ENCODE measurements around the gene FBXO21.

FBXO21 gene

DNA sequence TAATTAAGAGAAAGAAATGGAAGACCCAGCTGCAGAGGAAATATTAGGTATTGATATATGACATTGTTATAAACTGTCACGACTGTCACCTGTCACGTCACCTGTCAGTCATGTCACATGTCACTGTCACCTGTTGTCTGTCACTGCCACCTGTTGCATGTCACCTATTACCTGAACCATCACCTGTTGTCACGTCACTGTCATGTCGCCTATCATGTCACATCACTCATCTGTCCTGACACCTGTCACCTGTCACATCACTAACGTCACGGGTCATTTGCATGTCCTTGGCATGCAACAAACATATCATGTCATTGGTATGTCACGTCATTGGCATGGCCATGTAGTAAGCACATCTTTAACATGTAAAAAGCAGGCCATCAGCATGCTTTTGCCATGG lies 64.5 kb downstream of the FBXO21 start:
- Histone ChIP-seq H3K36me3 (replicated peaks) (no peaks in the 10 kb centered on the region), H3K4me3 (ENCODE audit: low read depth, low read length) (no peak overlapping the region), H3K27me3 (replicated peaks) (no peaks in the 10 kb centered on the region), H3K27ac (no peak overlapping the region)
- DNase-seq: no peak
- in situ Hi-C loops (cut with HindIII; ENCODE audit: low pct_ligation_motif_present, low sequenced_read_pairs): no loop called here
- TF ChIP-seq, protein P1, sequence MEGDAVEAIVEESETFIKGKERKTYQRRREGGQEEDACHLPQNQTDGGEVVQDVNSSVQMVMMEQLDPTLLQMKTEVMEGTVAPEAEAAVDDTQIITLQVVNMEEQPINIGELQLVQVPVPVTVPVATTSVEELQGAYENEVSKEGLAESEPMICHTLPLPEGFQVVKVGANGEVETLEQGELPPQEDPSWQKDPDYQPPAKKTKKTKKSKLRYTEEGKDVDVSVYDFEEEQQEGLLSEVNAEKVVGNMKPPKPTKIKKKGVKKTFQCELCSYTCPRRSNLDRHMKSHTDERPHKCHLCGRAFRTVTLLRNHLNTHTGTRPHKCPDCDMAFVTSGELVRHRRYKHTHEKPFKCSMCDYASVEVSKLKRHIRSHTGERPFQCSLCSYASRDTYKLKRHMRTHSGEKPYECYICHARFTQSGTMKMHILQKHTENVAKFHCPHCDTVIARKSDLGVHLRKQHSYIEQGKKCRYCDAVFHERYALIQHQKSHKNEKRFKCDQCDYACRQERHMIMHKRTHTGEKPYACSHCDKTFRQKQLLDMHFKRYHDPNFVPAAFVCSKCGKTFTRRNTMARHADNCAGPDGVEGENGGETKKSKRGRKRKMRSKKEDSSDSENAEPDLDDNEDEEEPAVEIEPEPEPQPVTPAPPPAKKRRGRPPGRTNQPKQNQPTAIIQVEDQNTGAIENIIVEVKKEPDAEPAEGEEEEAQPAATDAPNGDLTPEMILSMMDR (IDR thresholded peaks at IDR 0.05; ENCODE audit: low read depth, low read length, missing control alignments): no peak

DNA sequence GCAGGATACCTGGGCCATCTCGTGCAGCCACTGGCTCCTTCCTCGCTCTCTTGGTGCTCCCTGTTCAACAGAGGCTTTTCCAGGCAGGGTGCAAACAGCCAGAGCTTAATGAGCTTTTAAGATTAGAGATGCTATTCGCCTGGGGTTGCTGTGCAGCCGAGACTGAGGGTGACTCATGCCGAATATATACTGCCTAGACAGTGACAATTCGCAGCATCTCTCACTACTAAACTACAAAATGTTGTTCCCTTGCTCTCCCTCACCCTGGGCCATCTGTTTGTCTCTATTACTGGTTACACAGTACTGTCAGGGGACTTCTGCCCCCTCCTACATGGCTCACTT lies 65.0 kb downstream of the FBXO21 start:
- in situ Hi-C loops (cut with HindIII; ENCODE audit: low pct_ligation_motif_present, low sequenced_read_pairs): no loop called here
- Histone ChIP-seq H3K27ac (no peak overlapping the region), H3K4me3 (ENCODE audit: low read depth, low read length) (no peak overlapping the region), H3K36me3 (replicated peaks) (no peaks in the 10 kb centered on the region), H3K27me3 (replicated peaks) (no peaks in the 10 kb centered on the region)
- TF ChIP-seq, protein P1 (IDR thresholded peaks at IDR 0.05; ENCODE audit: low read depth, low read length, missing control alignments): no peak
- DNase-seq: peak; percentile 23

DNA sequence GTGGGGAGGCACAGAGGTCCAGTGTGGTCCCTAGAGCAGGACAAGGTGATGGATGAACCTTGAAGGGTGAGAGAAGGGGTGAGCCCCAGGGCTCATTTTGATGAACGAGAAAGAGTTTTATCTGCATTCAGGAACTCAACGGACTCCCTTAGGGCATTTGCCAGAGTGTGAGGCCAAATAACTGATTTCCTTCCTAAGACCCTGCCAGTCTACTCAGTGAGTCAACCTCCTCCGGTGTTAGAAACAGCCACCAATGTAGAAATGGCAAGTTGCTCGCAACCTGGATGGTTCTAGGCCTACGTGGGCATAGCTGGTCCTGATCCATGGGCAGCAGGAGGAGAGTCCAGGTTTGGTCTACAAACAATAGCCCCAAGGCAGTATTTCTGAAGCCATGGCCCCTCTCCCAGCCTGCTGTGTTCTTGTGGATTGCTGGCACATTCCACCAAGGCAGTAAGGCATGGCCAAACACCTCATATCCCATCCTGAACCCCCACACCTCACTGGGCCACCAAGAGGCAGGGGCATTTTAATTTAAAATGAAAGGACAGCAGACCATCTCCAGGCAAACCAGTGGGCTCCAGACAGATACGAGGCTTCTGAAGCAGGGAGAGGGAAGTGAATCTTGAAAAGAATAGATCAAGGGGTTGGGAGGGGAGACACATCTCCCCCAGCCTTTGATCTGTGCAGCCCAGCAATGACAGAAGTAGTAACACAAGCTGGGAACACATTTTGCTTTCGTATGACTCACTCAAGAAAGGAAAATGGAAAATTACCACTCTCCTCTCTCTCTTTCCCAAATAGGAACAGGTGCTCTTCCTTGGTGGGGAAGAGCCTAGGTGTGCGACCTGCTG lies 65.6 kb downstream of the FBXO21 start:
- no peaks in the 10 kb centered on the region for H3K27me3 ChIP-seq (replicated peaks)
- DNase-seq: no peak
- no peaks in the 10 kb centered on the region for H3K36me3 ChIP-seq (replicated peaks)
- no peak overlapping the region for H3K27ac ChIP-seq
- in situ Hi-C loops (cut with HindIII; ENCODE audit: low pct_ligation_motif_present, low sequenced_read_pairs): no loop called here
- no peak overlapping the region for H3K4me3 ChIP-seq (ENCODE audit: low read depth, low read length)
- TF ChIP-seq, protein P1 (IDR thresholded peaks at IDR 0.05; ENCODE audit: low read depth, low read length, missing control alignments): no peak

DNA sequence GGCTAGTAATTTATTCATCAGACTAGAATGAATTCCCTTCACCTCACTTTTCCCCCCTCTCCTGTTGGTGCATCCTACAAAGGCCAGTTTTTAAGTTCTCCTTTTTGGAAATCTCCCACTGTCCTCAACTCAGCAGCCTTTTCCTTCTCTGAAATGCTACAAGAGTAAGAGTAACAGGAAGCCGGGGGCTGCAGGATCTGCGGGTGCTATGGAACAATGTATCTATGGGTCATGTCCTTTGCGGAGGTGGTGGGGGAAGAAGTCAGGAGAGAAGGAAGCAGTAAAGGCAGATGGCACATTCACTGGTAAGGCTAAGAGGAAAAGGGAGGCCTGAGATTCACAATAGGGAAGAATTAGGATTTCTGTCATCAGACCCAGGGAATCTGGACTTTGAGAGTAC lies 68.8 kb downstream of the FBXO21 start:
- Histone ChIP-seq H3K36me3 (replicated peaks) (no peaks in the 10 kb centered on the region), H3K27ac (no peak overlapping the region), H3K4me3 (ENCODE audit: low read depth, low read length) (no peak overlapping the region), H3K27me3 (replicated peaks) (no peaks in the 10 kb centered on the region)
- DNase-seq: no peak
- in situ Hi-C loops (cut with HindIII; ENCODE audit: low pct_ligation_motif_present, low sequenced_read_pairs): no loop called here
- TF ChIP-seq, protein P1 (IDR thresholded peaks at IDR 0.05; ENCODE audit: low read depth, low read length, missing control alignments): no peak

DNA sequence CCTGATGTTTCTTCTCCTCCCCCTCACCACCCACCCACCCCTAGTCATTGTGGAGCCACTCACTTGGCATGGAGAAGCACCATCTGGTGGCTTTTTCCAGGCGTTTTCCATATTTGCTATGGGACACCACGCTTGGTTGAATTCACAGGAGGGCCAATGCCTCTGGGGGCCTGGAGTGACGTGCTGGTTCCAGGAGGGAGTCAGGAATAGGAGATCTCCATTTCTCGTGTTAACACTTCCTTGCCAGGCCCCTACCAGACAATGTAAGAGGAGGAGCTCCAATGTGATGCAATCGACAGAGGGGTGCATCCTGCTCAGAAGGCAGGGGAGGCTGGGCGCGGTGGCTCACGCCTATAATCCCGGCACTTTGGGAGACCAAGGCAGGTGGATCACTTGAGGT lies 69.5 kb downstream of the FBXO21 start:
- in situ Hi-C loops (cut with HindIII; ENCODE audit: low pct_ligation_motif_present, low sequenced_read_pairs): no loop called here
- Histone ChIP-seq H3K36me3 (replicated peaks) (no peaks in the 10 kb centered on the region), H3K4me3 (ENCODE audit: low read depth, low read length) (no peak overlapping the region), H3K27ac (no peak overlapping the region), H3K27me3 (replicated peaks) (no peaks in the 10 kb centered on the region)
- DNase-seq: no peak
- TF ChIP-seq, protein P1 (IDR thresholded peaks at IDR 0.05; ENCODE audit: low read depth, low read length, missing control alignments): no peak
